H7 (cell line): ENCODE data around the gene SPRR2A. TPM values are rescaled to one million over a fixed set of nuclear protein-coding genes. Genes with fewer than 3 reads are reported as not detected.

Experiments used
- total RNA-seq: library from RNA; depleted of rRNA; stranded (reverse); fragments of >200 nt; shearing (Covaris generic); gene quantifications from 2 replicates; pipeline ENCODE4 v1.2.3, GENCODE V29; 2014; rRNA removed

The SPRR2A gene
- total RNA-seq, 1 experiment from 2014 or later = not detected

Other genes starting within 250 kb of the SPRR2A start
- gene LCE1B, start 245.5 kb downstream of the SPRR2A start, total RNA-seq = not detected in 2 replicates
- not detected in 2 replicates for gene LCE1A, start 230.0 kb downstream of the SPRR2A start, total RNA-seq
- gene LCE6A, start 214.7 kb downstream of the SPRR2A start, total RNA-seq = not detected in 2 replicates
- gene LCE7A, start 197.5 kb downstream of the SPRR2A start, total RNA-seq = not detected in 2 replicates
- gene SMCP, start 179.2 kb downstream of the SPRR2A start, total RNA-seq = not detected in 2 replicates
- not detected in 2 replicates for gene IVL, start 149.0 kb downstream of the SPRR2A start, total RNA-seq
- not detected in 2 replicates for gene SPRR5, start 110.3 kb downstream of the SPRR2A start, total RNA-seq
- gene SPRR4, start 86.9 kb downstream of the SPRR2A start, total RNA-seq = not detected in 2 replicates
- gene SPRR1A, start 73.4 kb downstream of the SPRR2A start, total RNA-seq = not detected in 2 replicates
- not detected in 2 replicates for gene SPRR3, start 55.8 kb downstream of the SPRR2A start, total RNA-seq
- gene SPRR1B, start 26.3 kb downstream of the SPRR2A start, total RNA-seq = not detected in 2 replicates
- gene SPRR2D, start 16.4 kb downstream of the SPRR2A start, total RNA-seq = not detected in 2 replicates
- gene SPRR2B, start 14.1 kb upstream of the SPRR2A start, total RNA-seq = not detected in 2 replicates
- not detected in 2 replicates for gene SPRR2E, start 37.0 kb upstream of the SPRR2A start, total RNA-seq
- gene SPRR2F, start 56.0 kb upstream of the SPRR2A start, total RNA-seq = not detected in 2 replicates
- 0.26 TPM in 1 of 2 replicates, not detected in the other for gene SPRR2G, start 93.4 kb upstream of the SPRR2A start, total RNA-seq
- gene LELP1, start 145.9 kb upstream of the SPRR2A start, total RNA-seq = not detected in 2 replicates
- not detected in 2 replicates for gene PRR9, start 160.1 kb upstream of the SPRR2A start, total RNA-seq
- not detected in 2 replicates for gene LORICRIN, start 202.2 kb upstream of the SPRR2A start, total RNA-seq